K562 (cell line): ENCODE data around the gene GBA2. TPM values are rescaled to one million over a fixed set of nuclear protein-coding genes. Genes with fewer than 3 reads are reported as not detected.
A peak's percentile ranks its signal among the peaks of the same experiment; 100 is the strongest.

Experiments
- ATF7 ChIP-seq: fragments of 450-650 bp; IDR thresholded peaks from 2 replicates; pipeline ENCODE4 v1.7.1; 2014; ENCODE audit warnings: mild to moderate bottlenecking, moderate library complexity
- EHMT2 ChIP-seq: fragments of 450-650 bp; IDR thresholded peaks from 2 replicates; pipeline ENCODE4 v1.6.1; 2018; ENCODE audit warnings: antibody characterized with exemption
- FIP1L1 ChIP-seq: fragments of 200-400 bp; formaldehyde crosslinking; IDR thresholded peaks from 2 replicates; pipeline ENCODE4 v1.6.1; 2018; ENCODE audit warnings: mild to moderate bottlenecking, low read depth, low read length; ENCODE audit not compliant: poor library complexity, severe bottlenecking
- FUS ChIP-seq: fragments of 200-400 bp; formaldehyde crosslinking; optimal IDR thresholded peaks from 2 replicates; pipeline ENCODE3; 2017; ENCODE audit warnings: low read depth, low read length
- GATAD2B ChIP-seq: fragments of 450-650 bp; IDR thresholded peaks from 2 replicates; pipeline ENCODE4 v1.6.1; 2017; ENCODE audit warnings: mild to moderate bottlenecking, borderline replicate concordance
- NCOR1 ChIP-seq: fragments of 450-650 bp; IDR thresholded peaks from 2 replicates; pipeline ENCODE4 v1.6.1; 2016; ENCODE audit warnings: mild to moderate bottlenecking, moderate library complexity
- PATZ1 ChIP-seq: fragments of 250-450 bp; sonication (Bioruptor Pico); IDR thresholded peaks from 2 replicates; pipeline ENCODE4 v1.5.0; 2020; ENCODE audit warnings: mild to moderate bottlenecking, borderline replicate concordance
- POLR2AphosphoS5 ChIP-seq: IDR thresholded peaks from 2 replicates; pipeline ENCODE4 v1.6.1; 2011; ENCODE audit warnings: mild to moderate bottlenecking, low read depth, low read length, moderate library complexity; ENCODE audit not compliant: control insufficient read depth, insufficient read depth
- SMARCB1 ChIP-seq: IDR thresholded peaks from 2 replicates; pipeline ENCODE4 v1.6.1; 2011; ENCODE audit warnings: improper control_type of control experiment, low read depth; ENCODE audit not compliant: insufficient read length
- XRCC5 ChIP-seq: fragments of 200-400 bp; formaldehyde crosslinking; IDR thresholded peaks from 2 replicates; pipeline ENCODE4 v1.6.1; 2017; ENCODE audit warnings: low read depth, mild to moderate bottlenecking, low read length
- ZFP36 ChIP-seq: fragments of 150-350 bp; IDR thresholded peaks from 2 replicates; pipeline ENCODE4 v1.6.1; 2018; ENCODE audit warnings: low read length, low read depth; ENCODE audit not compliant: partially characterized antibody
- ZNF324 ChIP-seq: fragments of 250-450 bp; sonication (Bioruptor Pico); IDR thresholded peaks from 2 replicates; pipeline ENCODE4 v1.4.0; 2020; ENCODE audit warnings: mild to moderate bottlenecking
- ZNF395 ChIP-seq: fragments of 200-800 bp; sonication (Bioruptor generic); IDR thresholded peaks from 2 replicates; pipeline ENCODE4 v1.6.1; 2017; ENCODE audit warnings: missing genetic modification characterization, missing compliant biosample characterization
- ZNF589 ChIP-seq: fragments of 200-800 bp; sonication (Bioruptor generic); IDR thresholded peaks from 2 replicates; pipeline ENCODE4 v1.6.1; 2016; ENCODE audit warnings: low read depth, missing genetic modification characterization, missing compliant biosample characterization
- polyA plus RNA-seq, 8 experiments: library from polyadenylated mRNA; depleted of rRNA in 4 of 8; stranded (reverse) in 5 of 8; unstranded in 3 of 8; fragments of >200 nt; fragmentation: Nextera tagmentation in 2 of 8; fragmentation: Illumina TruSeq in 1 of 8; extraction: Ambion mirVana in 2 of 8; extraction: Trizol in 1 of 8; gene quantifications; 2 replicates each; pipeline versions ENCODE4 v1.2.1 to v1.2.3, GENCODE V29; 2011 to 2014; ENCODE audit warnings: inconsistent platforms in 1 of 8, missing spikeins in 1 of 8
- total RNA-seq, 7 experiments: library from RNA; depleted of rRNA in 6 of 7; stranded (reverse); fragments of >200 nt in 6 of 7; fragmentation: Illumina TruSeq in 2 of 7; extraction: Trizol in 2 of 7; gene quantifications; 2 replicates each; pipeline versions ENCODE4 v1.2.1 to v1.2.3, GENCODE V29; 2011 to 2021; ENCODE audit warnings: low replicate concordance in 1 of 7
- TF ChIP-seq, protein P1 (sequence below), 2 experiments: fragments of 450-650 bp; formaldehyde crosslinking in 1 of 2; IDR thresholded peaks; 2 replicates each; pipeline versions ENCODE4 v1.4.0 to v1.6.1; 2014 to 2020; ENCODE audit warnings: mild to moderate bottlenecking in 2 of 2, borderline replicate concordance in 1 of 2, low read depth in 1 of 2

The GBA2 gene
- total and polyA plus RNA-seq, 9 of the 15 experiments (the other 6 are each of a cell fraction or from before 2014, with no cell fraction given), result 14.1 to 60.4 (median 32.1) TPM

DNA sequence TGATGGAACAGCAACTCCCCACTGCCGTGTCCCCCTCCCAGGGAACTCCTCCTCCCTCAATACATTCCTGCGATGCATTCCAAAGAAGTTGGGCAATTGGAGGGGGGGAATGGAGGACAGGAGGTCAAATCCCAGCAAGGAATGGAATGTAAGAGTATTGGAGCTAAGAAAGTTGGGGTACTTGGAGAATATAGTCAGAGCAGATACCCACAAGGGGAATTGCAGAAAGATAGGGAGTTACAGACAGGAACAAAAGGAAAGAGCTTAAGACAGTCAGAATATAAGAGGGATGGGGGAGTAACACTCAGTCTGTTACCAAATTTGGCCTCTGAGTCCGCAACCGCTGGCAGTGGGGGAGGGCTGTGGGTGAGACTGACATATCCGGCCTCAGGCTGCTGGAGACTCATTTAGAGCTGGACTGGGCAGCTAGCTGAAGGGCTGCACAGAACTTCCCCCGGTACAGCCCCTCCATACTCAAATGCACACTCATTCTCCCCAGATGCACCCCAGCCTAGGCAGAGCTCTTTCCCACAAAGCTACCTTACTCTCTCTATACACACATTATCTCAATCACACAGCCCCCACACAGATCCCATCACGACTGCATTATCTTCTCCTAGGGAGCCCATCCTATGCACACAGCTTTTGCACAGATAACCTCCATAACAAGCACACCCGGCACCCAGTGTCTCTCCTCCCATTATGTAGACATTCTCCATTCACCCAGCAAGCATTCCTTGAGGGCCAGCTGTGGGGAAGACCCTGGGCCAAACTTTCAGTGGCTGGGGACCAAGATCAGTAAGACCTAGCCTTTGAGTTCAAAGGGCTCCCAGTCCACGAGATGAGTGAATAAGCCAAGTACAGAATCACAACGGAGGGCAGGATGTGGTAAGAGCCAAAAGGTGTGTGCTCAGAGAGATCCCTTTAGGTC lies 20.7 kb downstream of the GBA2 start (continued):
- TF ChIP-seq, protein P1, sequence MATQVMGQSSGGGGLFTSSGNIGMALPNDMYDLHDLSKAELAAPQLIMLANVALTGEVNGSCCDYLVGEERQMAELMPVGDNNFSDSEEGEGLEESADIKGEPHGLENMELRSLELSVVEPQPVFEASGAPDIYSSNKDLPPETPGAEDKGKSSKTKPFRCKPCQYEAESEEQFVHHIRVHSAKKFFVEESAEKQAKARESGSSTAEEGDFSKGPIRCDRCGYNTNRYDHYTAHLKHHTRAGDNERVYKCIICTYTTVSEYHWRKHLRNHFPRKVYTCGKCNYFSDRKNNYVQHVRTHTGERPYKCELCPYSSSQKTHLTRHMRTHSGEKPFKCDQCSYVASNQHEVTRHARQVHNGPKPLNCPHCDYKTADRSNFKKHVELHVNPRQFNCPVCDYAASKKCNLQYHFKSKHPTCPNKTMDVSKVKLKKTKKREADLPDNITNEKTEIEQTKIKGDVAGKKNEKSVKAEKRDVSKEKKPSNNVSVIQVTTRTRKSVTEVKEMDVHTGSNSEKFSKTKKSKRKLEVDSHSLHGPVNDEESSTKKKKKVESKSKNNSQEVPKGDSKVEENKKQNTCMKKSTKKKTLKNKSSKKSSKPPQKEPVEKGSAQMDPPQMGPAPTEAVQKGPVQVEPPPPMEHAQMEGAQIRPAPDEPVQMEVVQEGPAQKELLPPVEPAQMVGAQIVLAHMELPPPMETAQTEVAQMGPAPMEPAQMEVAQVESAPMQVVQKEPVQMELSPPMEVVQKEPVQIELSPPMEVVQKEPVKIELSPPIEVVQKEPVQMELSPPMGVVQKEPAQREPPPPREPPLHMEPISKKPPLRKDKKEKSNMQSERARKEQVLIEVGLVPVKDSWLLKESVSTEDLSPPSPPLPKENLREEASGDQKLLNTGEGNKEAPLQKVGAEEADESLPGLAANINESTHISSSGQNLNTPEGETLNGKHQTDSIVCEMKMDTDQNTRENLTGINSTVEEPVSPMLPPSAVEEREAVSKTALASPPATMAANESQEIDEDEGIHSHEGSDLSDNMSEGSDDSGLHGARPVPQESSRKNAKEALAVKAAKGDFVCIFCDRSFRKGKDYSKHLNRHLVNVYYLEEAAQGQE (IDR thresholded peaks at IDR 0.05; ENCODE audit: borderline replicate concordance), result peak; percentile 27; the same call in 1 of the 2 replicates
- TF ChIP-seq, protein P1 (CRISPR knock-in tag; IDR thresholded peaks at IDR 0.05; ENCODE audit: low read depth), result no peak
- TF ChIP-seq FUS (no peak), ATF7 (peak; percentile 41; the same call in 1 of the 2 replicates), NCOR1 (peak; percentile 96), SMARCB1 (no peak), ZFP36 (peak; percentile 52), ZNF324 (CRISPR knock-in tag) (no peak), EHMT2 (0 out of 2 replicates have a peak, but pooled peaks have one; percentile 18), XRCC5 (0 out of 2 replicates have a peak, but pooled peaks have one; percentile 11), FIP1L1 (no peak), ZNF395 (CRISPR knock-in tag) (peak; percentile 77), PATZ1 (CRISPR knock-in tag) (no peak), GATAD2B (peak; percentile 55; the same call in 1 of the 2 replicates), ZNF589 (CRISPR knock-in tag) (no peak), POLR2AphosphoS5 (peak; percentile 81)
